ENCODE data around the gene FGD4. TPM values are rescaled to one million over a fixed set of nuclear protein-coding genes. Genes with fewer than 3 reads are reported as not detected.

The FGD4 gene
- total and polyA plus RNA-seq, 9 of the 15 experiments (the other 6 are each of a cell fraction or from before 2014, with no cell fraction given) = 0.05 to 0.51 (median 0.27) TPM

DNA sequence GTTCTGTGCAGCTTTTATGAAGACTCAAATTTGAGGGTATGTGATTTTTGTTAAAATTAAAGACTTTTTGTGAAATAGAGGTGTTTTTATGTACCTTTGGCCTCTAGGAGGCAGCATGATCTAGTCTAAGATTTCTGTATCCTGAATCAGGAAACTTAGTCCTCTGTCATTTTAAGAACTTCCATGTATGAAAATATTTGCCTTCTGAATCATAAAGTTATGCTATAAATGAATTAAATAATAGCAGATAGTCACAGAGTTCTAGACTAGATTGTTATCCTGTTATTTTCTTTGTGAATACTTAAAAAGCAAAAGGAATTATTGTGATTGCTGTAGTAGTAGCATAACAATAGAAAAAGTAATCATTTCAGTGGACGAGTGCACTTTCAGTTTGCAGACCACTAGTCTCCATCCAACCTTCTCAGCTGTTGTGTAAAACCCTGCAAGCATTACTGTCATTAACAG is 56.3 kb downstream of the FGD4 start (continued):
- TF ChIP-seq, protein P1, sequence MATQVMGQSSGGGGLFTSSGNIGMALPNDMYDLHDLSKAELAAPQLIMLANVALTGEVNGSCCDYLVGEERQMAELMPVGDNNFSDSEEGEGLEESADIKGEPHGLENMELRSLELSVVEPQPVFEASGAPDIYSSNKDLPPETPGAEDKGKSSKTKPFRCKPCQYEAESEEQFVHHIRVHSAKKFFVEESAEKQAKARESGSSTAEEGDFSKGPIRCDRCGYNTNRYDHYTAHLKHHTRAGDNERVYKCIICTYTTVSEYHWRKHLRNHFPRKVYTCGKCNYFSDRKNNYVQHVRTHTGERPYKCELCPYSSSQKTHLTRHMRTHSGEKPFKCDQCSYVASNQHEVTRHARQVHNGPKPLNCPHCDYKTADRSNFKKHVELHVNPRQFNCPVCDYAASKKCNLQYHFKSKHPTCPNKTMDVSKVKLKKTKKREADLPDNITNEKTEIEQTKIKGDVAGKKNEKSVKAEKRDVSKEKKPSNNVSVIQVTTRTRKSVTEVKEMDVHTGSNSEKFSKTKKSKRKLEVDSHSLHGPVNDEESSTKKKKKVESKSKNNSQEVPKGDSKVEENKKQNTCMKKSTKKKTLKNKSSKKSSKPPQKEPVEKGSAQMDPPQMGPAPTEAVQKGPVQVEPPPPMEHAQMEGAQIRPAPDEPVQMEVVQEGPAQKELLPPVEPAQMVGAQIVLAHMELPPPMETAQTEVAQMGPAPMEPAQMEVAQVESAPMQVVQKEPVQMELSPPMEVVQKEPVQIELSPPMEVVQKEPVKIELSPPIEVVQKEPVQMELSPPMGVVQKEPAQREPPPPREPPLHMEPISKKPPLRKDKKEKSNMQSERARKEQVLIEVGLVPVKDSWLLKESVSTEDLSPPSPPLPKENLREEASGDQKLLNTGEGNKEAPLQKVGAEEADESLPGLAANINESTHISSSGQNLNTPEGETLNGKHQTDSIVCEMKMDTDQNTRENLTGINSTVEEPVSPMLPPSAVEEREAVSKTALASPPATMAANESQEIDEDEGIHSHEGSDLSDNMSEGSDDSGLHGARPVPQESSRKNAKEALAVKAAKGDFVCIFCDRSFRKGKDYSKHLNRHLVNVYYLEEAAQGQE (IDR thresholded peaks at IDR 0.05; ENCODE audit: borderline replicate concordance) = peak; percentile 70; the same call in 1 of the 2 replicates
- TF ChIP-seq, protein P1 (CRISPR knock-in tag; IDR thresholded peaks at IDR 0.05; ENCODE audit: low read depth) = no peak
- TF ChIP-seq RAD21 (CRISPR knock-in tag; conservative IDR thresholded peaks at IDR 0.05 in 1 of 2, IDR thresholded peaks at IDR 0.05 in 1 of 2) = peak; percentile 82 to 85
- TF ChIP-seq, protein P2, sequence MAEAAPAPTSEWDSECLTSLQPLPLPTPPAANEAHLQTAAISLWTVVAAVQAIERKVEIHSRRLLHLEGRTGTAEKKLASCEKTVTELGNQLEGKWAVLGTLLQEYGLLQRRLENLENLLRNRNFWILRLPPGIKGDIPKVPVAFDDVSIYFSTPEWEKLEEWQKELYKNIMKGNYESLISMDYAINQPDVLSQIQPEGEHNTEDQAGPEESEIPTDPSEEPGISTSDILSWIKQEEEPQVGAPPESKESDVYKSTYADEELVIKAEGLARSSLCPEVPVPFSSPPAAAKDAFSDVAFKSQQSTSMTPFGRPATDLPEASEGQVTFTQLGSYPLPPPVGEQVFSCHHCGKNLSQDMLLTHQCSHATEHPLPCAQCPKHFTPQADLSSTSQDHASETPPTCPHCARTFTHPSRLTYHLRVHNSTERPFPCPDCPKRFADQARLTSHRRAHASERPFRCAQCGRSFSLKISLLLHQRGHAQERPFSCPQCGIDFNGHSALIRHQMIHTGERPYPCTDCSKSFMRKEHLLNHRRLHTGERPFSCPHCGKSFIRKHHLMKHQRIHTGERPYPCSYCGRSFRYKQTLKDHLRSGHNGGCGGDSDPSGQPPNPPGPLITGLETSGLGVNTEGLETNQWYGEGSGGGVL (CRISPR knock-in tag; IDR thresholded peaks at IDR 0.05) = no peak
- TF ChIP-seq ZNF561 (CRISPR knock-in tag; conservative IDR thresholded peaks at IDR 0.05) = no peak

Data from K562 (cell line).